Measurements from ENCODE around the gene SLF2.

The SLF2 gene

GRCh38 chr10:100939763-100940344 lies 27.1 kb downstream of the SLF2 start:
- no peak for TF ChIP-seq CTCF (IDR thresholded peaks at IDR 0.05; ENCODE audit: low read depth, low read length, missing control alignments)
- H3K4me3 ChIP-seq (ENCODE audit: low read depth, low read length): no peak overlapping the region
- DNase-seq (ENCODE audit: low read depth): no peak
- in situ Hi-C loops (cut with HindIII; ENCODE audit: low sequenced_read_pairs): no loop called here

GRCh38 chr10:100942229-100942628 lies 29.5 kb downstream of the SLF2 start:
- TF ChIP-seq CTCF (IDR thresholded peaks at IDR 0.05; ENCODE audit: low read depth, low read length, missing control alignments): no peak
- in situ Hi-C loops (cut with HindIII; ENCODE audit: low sequenced_read_pairs): no loop called here
- no peak for DNase-seq (ENCODE audit: low read depth)
- H3K4me3 ChIP-seq (ENCODE audit: low read depth, low read length): no peak overlapping the region

- TF ChIP-seq CTCF (IDR thresholded peaks at IDR 0.05; ENCODE audit: low read depth, low read length, missing control alignments): no peak
- no peak for DNase-seq (ENCODE audit: low read depth)
- no peak overlapping the region for H3K4me3 ChIP-seq (ENCODE audit: low read depth, low read length)
- in situ Hi-C loops (cut with HindIII; ENCODE audit: low sequenced_read_pairs): no loop called here
These were observed 30.7 kb downstream of the SLF2 start for GRCh38 chr10:100943508-100943907.

- no peak overlapping the region for H3K4me3 ChIP-seq (ENCODE audit: low read depth, low read length)
- in situ Hi-C loops (cut with HindIII; ENCODE audit: low sequenced_read_pairs): no loop called here
- no peak for TF ChIP-seq CTCF (IDR thresholded peaks at IDR 0.05; ENCODE audit: low read depth, low read length, missing control alignments)
- no peak for DNase-seq (ENCODE audit: low read depth)
These were observed 33.0 kb downstream of the SLF2 start for GRCh38 chr10:100945754-100946153.

- in situ Hi-C loops (cut with HindIII; ENCODE audit: low sequenced_read_pairs): no loop called here
- no peak for DNase-seq (ENCODE audit: low read depth)
- no peak for TF ChIP-seq CTCF (IDR thresholded peaks at IDR 0.05; ENCODE audit: low read depth, low read length, missing control alignments)
- H3K4me3 ChIP-seq (ENCODE audit: low read depth, low read length): no peak overlapping the region
These were observed 36.2 kb downstream of the SLF2 start for GRCh38 chr10:100948916-100949315.

- H3K4me3 ChIP-seq (ENCODE audit: low read depth, low read length): no peak overlapping the region
- DNase-seq (ENCODE audit: low read depth): no peak
- in situ Hi-C loops (cut with HindIII; ENCODE audit: low sequenced_read_pairs): no loop called here
- no peak for TF ChIP-seq CTCF (IDR thresholded peaks at IDR 0.05; ENCODE audit: low read depth, low read length, missing control alignments)
These were observed 47.5 kb downstream of the SLF2 start for GRCh38 chr10:100960251-100960650.
